ENCODE measurements around the gene TEX14. TPM values are rescaled to one million over a fixed set of nuclear protein-coding genes. Genes with fewer than 3 reads are reported as not detected.
"Not testable (repeated sequence)": the region's sequence is repeated elsewhere in the genome, so short reads cannot be mapped to it uniquely, and the experiment has no call there.

Gene TEX14
- total RNA-seq, 1 donor from 2014 or later, result 0.52 TPM

GRCh38 chr17:58690033-58690432 lies 1.8 kb downstream of the TEX14 start:
- intact Hi-C loops (cut with micrococcal nuclease), result loop anchor here (5.0 kb wide), 1 partner anchor 173 kb away; no protein-coding TSS in a partner anchor

GRCh38 chr17:58688521-58688920 lies 3.3 kb downstream of the TEX14 start:
- intact Hi-C loops (cut with micrococcal nuclease), result no loop called here

GRCh38 chr17:58686980-58687379 lies 4.9 kb downstream of the TEX14 start:
- intact Hi-C loops (cut with micrococcal nuclease), result no loop called here

GRCh38 chr17:58684462-58684861 lies 7.4 kb downstream of the TEX14 start:
- intact Hi-C loops (cut with micrococcal nuclease), result not testable (repeated sequence)

GRCh38 chr17:58684003-58684402 lies 7.8 kb downstream of the TEX14 start:
- intact Hi-C loops (cut with micrococcal nuclease), result no loop called here

- intact Hi-C loops (cut with micrococcal nuclease), result no loop called here
These were observed 11.8 kb downstream of the TEX14 start for GRCh38 chr17:58680038-58680369.

- intact Hi-C loops (cut with micrococcal nuclease), result no loop called here
These were observed 12.4 kb downstream of the TEX14 start for GRCh38 chr17:58679263-58680037.

- intact Hi-C loops (cut with micrococcal nuclease), result not testable (repeated sequence)
These were observed 13.6 kb downstream of the TEX14 start for GRCh38 chr17:58678287-58678686.

GRCh38 chr17:58677194-58677880 lies 14.5 kb downstream of the TEX14 start:
- intact Hi-C loops (cut with micrococcal nuclease), result no loop called here

- intact Hi-C loops (cut with micrococcal nuclease), result no loop called here
These were observed 19.9 kb downstream of the TEX14 start for GRCh38 chr17:58671969-58672368.

- intact Hi-C loops (cut with micrococcal nuclease), result no loop called here
These were observed 22.0 kb downstream of the TEX14 start for GRCh38 chr17:58669853-58670252.

GRCh38 chr17:58668598-58668935 lies 23.3 kb downstream of the TEX14 start:
- intact Hi-C loops (cut with micrococcal nuclease), result no loop called here

- intact Hi-C loops (cut with micrococcal nuclease), result no loop called here
These were observed 23.8 kb downstream of the TEX14 start for GRCh38 chr17:58667934-58668597.

- intact Hi-C loops (cut with micrococcal nuclease), result no loop called here
These were observed 25.0 kb downstream of the TEX14 start for GRCh38 chr17:58666858-58667267.

GRCh38 chr17:58665946-58666857 lies 25.6 kb downstream of the TEX14 start:
- intact Hi-C loops (cut with micrococcal nuclease), result no loop called here

- intact Hi-C loops (cut with micrococcal nuclease), result no loop called here
These were observed 27.5 kb downstream of the TEX14 start for GRCh38 chr17:58664302-58664701.

- intact Hi-C loops (cut with micrococcal nuclease), result no loop called here
These were observed 30.3 kb downstream of the TEX14 start for GRCh38 chr17:58661499-58661898.

- intact Hi-C loops (cut with micrococcal nuclease), result no loop called here
These were observed 31.2 kb downstream of the TEX14 start for GRCh38 chr17:58660621-58661020.

GRCh38 chr17:58659714-58660084 lies 32.1 kb downstream of the TEX14 start:
- intact Hi-C loops (cut with micrococcal nuclease), result loop anchor here (1.0 to 2.0 kb wide), 3 partner anchors 27 to 345 kb away; partner anchors contain the start of genes RAD51C and TEX14

GRCh38 chr17:58658804-58659713 lies 32.8 kb downstream of the TEX14 start:
- intact Hi-C loops (cut with micrococcal nuclease), result loop anchor here (1.0 to 2.0 kb wide), 3 partner anchors 27 to 346 kb away; partner anchors contain the start of genes RAD51C and TEX14

Measured in T-helper 2 cell treated with Interferon-gamma antibody and Interleukin-4, amounts not matched to agents 100 ng/mL and 5 ng/mL, for 36 hours (primary cell).